Left ventricle myocardium inferior (tissue), 1 donor: Measurements from ENCODE around the gene SCAF8. TPM values are rescaled to one million over a fixed set of nuclear protein-coding genes. Genes with fewer than 3 reads are reported as not detected.

Experiments used
- DNase-seq: peaks from one replicate; pipeline ENCODE4 v3.0.0-alpha.2; 2020
- H3K27ac ChIP-seq: fragments of 200-600 bp; replicated peaks from 2 replicates; pipeline ENCODE4 v1.8.0; 2021
- H3K27me3 ChIP-seq: fragments of 200-600 bp; 2 replicates; pipeline ENCODE4 v1.8.0; 2021; ENCODE audit warnings: low read depth
- H3K36me3 ChIP-seq: fragments of 200-600 bp; 2 replicates; pipeline ENCODE4 v1.8.0; 2021
- H3K4me1 ChIP-seq: fragments of 200-600 bp; 2 replicates; pipeline ENCODE4 v1.8.0; 2021
- H3K4me3 ChIP-seq: fragments of 200-600 bp; 2 replicates; pipeline ENCODE4 v1.8.0; 2021; ENCODE audit warnings: mild to moderate bottlenecking, moderate library complexity
- H3K9me3 ChIP-seq: fragments of 200-600 bp; replicated peaks from 2 replicates; pipeline ENCODE4 v1.8.0; 2021
- CTCF ChIP-seq: fragments of 200-600 bp; IDR thresholded peaks from 2 replicates; pipeline ENCODE4 v1.8.0; 2021; ENCODE audit warnings: antibody characterized with exemption, mild to moderate bottlenecking, borderline replicate concordance
- intact Hi-C: fragments of 100-400 bp; cut with micrococcal nuclease; formaldehyde crosslinking; loops from one replicate; pipeline ENCODE4 v1.11.0; 2022
- long read RNA-seq: library from polyadenylated mRNA; unstranded; transcript quantifications from one replicate; pipeline ENCODE4 v2.0.0, GENCODE V29; 2021
- total RNA-seq: library from RNA; stranded (reverse); fragmentation: NEBNext Ultra II Directional; extraction: Animal tissue kit (Norgen Biotek cat#: 25700); gene quantifications from one replicate; pipeline ENCODE4 v1.2.1, GENCODE V29; 2021
- donor health status: DM: no; HTN: yes; CAD: no; lungs with severe emphysema.

The SCAF8 gene
- 54.2 TPM for total RNA-seq
- long read RNA-seq, full-length matches to known transcripts = 4 of 13 reads
- long read RNA-seq, partial matches to known transcripts = 6 of 13 reads
- long read RNA-seq, other reads (novel, unspliced or antisense) = 3 of 13 reads

GRCh38 chr6:154733183-154733625 is at the start of gene SCAF8:
Gene SCAF8, plus strand, starts transcription at chr6:154733416. Its CDS starts 485 bp downstream, at chr6:154733901.
- H3K36me3 ChIP-seq = no peaks in the 10 kb centered on the region
- peak; percentile 91 for TF ChIP-seq CTCF
- no peaks in the 10 kb centered on the region for H3K27me3 ChIP-seq
- H3K4me1 ChIP-seq = peaks cover 60% of the 10 kb centered on the region
- H3K9me3 ChIP-seq = no peaks in the 10 kb centered on the region
- H3K27ac ChIP-seq = peak within 1 kb of the TSS; percentile 99
- peak within 1 kb of the TSS; percentile 86 for H3K4me3 ChIP-seq
- peak; percentile 86 for DNase-seq
- intact Hi-C loops = loop anchor here (10.0 kb wide), 1 partner anchor 62 kb away; no protein-coding TSS in a partner anchor

- H3K4me3 ChIP-seq = no peak overlapping the region
- DNase-seq = no peak
- H3K36me3 ChIP-seq = no peaks in the 10 kb centered on the region
- H3K27me3 ChIP-seq = no peaks in the 10 kb centered on the region
- TF ChIP-seq CTCF = no peak
- no peaks in the 10 kb centered on the region for H3K9me3 ChIP-seq
- H3K4me1 ChIP-seq = no peaks in the 10 kb centered on the region
- intact Hi-C loops = no loop called here
- H3K27ac ChIP-seq = no peak overlapping the region
Measured at GRCh38 chr6:154683756-154684523, 49.3 kb upstream of the SCAF8 start.

- no peak overlapping the region for H3K27ac ChIP-seq
- intact Hi-C loops = no loop called here
- no peak overlapping the region for H3K4me3 ChIP-seq
- H3K36me3 ChIP-seq = no peaks in the 10 kb centered on the region
- peaks cover 5% of the 10 kb centered on the region for H3K4me1 ChIP-seq
- H3K27me3 ChIP-seq = no peaks in the 10 kb centered on the region
- no peaks in the 10 kb centered on the region for H3K9me3 ChIP-seq
- no peak for TF ChIP-seq CTCF
- DNase-seq = no peak
Measured at GRCh38 chr6:154686162-154686561, 47.1 kb upstream of the SCAF8 start.

GRCh38 chr6:154689493-154690255 is 43.5 kb upstream of the SCAF8 start:
- intact Hi-C loops = no loop called here

More at GRCh38 chr6:154689493-154690255, 43.5 kb upstream of the SCAF8 start:
- TF ChIP-seq CTCF = no peak
- Histone ChIP-seq H3K4me1 (peaks cover 5% of the 10 kb centered on the region), H3K27me3 (no peaks in the 10 kb centered on the region), H3K36me3 (no peaks in the 10 kb centered on the region), H3K9me3 (no peaks in the 10 kb centered on the region), H3K4me3 (no peak overlapping the region), H3K27ac (no peak overlapping the region)
- no peak for DNase-seq
